Measurements from ENCODE around the gene DCT.
"Not testable (repeated sequence)": the region's sequence is repeated elsewhere in the genome, so short reads cannot be mapped to it uniquely, and the experiment has no call there.

DNA sequence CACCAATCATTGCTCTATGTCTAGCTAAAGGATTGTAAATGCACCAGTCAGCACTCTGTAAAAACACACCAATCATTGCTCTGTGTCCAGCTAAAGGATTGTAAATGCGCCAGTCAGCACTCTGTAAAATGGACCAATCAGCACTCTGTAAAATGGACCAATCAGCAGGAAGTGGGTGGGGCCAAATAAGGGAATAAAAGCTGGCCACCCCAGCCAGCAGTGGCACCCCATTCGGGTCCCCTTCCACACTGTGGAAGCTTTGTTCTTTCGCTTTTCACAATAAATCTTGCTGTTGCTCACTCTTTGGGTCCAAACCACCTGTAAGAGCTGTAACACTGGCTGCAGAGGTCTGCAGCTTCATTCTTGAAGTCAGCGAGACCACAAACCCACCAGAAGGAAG lies 19.3 kb upstream of the DCT start:
- TF ChIP-seq, protein P1, sequence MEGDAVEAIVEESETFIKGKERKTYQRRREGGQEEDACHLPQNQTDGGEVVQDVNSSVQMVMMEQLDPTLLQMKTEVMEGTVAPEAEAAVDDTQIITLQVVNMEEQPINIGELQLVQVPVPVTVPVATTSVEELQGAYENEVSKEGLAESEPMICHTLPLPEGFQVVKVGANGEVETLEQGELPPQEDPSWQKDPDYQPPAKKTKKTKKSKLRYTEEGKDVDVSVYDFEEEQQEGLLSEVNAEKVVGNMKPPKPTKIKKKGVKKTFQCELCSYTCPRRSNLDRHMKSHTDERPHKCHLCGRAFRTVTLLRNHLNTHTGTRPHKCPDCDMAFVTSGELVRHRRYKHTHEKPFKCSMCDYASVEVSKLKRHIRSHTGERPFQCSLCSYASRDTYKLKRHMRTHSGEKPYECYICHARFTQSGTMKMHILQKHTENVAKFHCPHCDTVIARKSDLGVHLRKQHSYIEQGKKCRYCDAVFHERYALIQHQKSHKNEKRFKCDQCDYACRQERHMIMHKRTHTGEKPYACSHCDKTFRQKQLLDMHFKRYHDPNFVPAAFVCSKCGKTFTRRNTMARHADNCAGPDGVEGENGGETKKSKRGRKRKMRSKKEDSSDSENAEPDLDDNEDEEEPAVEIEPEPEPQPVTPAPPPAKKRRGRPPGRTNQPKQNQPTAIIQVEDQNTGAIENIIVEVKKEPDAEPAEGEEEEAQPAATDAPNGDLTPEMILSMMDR (conservative IDR thresholded peaks at IDR 0.05; ENCODE audit: low read depth, low read length) = not testable (repeated sequence)
- TF ChIP-seq EZH2 (IDR thresholded peaks at IDR 0.05; ENCODE audit: borderline replicate concordance, low read depth, low read length, poor library complexity, severe bottlenecking) = not testable (repeated sequence)
